ENCODE results near the gene HDAC10. TPM values are rescaled to one million over a fixed set of nuclear protein-coding genes. Genes with fewer than 3 reads are reported as not detected.
A peak's percentile ranks its signal among the peaks of the same experiment; 100 is the strongest.

HDAC10 gene
- total RNA-seq, 1 donor from 2014 or later, result 81.5 TPM

DNA sequence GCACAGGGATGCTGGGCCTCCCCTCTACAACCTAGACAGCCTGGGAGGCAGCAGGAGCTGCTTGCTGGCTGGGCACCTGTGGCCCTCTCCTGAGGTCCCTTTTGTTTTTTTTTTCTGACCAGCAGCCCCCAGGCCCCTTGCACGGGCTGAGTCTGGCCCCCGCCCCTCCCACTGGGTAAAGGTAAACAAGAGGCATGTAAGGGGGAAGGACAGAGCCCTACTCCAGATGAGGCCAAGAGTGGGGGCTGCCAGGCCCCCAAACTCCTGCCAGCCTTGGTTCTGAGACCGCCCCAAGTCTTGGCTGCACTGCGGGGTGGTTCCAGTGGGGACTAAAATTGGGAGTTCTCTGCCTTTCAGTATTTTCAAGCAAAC lies 47.2 kb upstream of the HDAC10 start:
- H3K36me3 Mint-ChIP-seq (ENCODE audit: insufficient read depth), result no peaks in the 10 kb centered on the region
- TF ChIP-seq, protein P1, sequence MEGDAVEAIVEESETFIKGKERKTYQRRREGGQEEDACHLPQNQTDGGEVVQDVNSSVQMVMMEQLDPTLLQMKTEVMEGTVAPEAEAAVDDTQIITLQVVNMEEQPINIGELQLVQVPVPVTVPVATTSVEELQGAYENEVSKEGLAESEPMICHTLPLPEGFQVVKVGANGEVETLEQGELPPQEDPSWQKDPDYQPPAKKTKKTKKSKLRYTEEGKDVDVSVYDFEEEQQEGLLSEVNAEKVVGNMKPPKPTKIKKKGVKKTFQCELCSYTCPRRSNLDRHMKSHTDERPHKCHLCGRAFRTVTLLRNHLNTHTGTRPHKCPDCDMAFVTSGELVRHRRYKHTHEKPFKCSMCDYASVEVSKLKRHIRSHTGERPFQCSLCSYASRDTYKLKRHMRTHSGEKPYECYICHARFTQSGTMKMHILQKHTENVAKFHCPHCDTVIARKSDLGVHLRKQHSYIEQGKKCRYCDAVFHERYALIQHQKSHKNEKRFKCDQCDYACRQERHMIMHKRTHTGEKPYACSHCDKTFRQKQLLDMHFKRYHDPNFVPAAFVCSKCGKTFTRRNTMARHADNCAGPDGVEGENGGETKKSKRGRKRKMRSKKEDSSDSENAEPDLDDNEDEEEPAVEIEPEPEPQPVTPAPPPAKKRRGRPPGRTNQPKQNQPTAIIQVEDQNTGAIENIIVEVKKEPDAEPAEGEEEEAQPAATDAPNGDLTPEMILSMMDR (IDR thresholded peaks at IDR 0.05; ENCODE audit: unreplicated experiment), result no peak
- H3K4me1 Mint-ChIP-seq (ENCODE audit: low read depth), result peaks cover 15% of the 10 kb centered on the region
- no peak overlapping the region for H3K27ac Mint-ChIP-seq
- no peaks in the 10 kb centered on the region for H3K27me3 Mint-ChIP-seq
- no peaks in the 10 kb centered on the region for H3K9me3 Mint-ChIP-seq (ENCODE audit: low read depth)
- DNase-seq (ENCODE audit: low spot score, unreplicated experiment), result no peak
- H3K4me3 Mint-ChIP-seq (ENCODE audit: low read depth), result no peak overlapping the region

- H3K36me3 Mint-ChIP-seq (ENCODE audit: insufficient read depth), result no peaks in the 10 kb centered on the region
- DNase-seq (ENCODE audit: low spot score, unreplicated experiment), result no peak
- TF ChIP-seq, protein P1 (IDR thresholded peaks at IDR 0.05; ENCODE audit: unreplicated experiment), result no peak
- H3K9me3 Mint-ChIP-seq (ENCODE audit: low read depth), result no peaks in the 10 kb centered on the region
- H3K4me3 Mint-ChIP-seq (ENCODE audit: low read depth), result no peak overlapping the region
- H3K4me1 Mint-ChIP-seq (ENCODE audit: low read depth), result peaks cover 19% of the 10 kb centered on the region
- no peaks in the 10 kb centered on the region for H3K27me3 Mint-ChIP-seq
- peak overlapping the region; percentile 85 for H3K27ac Mint-ChIP-seq
Observed at GRCh38 chr22:50297510-50298265, 46.6 kb upstream of the HDAC10 start.

- Mint-ChIP-seq H3K4me1 (ENCODE audit: low read depth) (peaks cover 21% of the 10 kb centered on the region), H3K4me3 (ENCODE audit: low read depth) (no peak overlapping the region), H3K9me3 (ENCODE audit: low read depth) (no peaks in the 10 kb centered on the region), H3K27me3 (no peaks in the 10 kb centered on the region), H3K27ac (peak overlapping the region; percentile 85), H3K36me3 (ENCODE audit: insufficient read depth) (peaks cover under 1% of the 10 kb centered on the region)
- TF ChIP-seq, protein P1 (IDR thresholded peaks at IDR 0.05; ENCODE audit: unreplicated experiment), result no peak
- no peak for DNase-seq (ENCODE audit: low spot score, unreplicated experiment)
Observed at GRCh38 chr22:50296658-50297490, 45.8 kb upstream of the HDAC10 start.

- TF ChIP-seq, protein P1 (IDR thresholded peaks at IDR 0.05; ENCODE audit: unreplicated experiment), result no peak
- Mint-ChIP-seq H3K27me3 (no peaks in the 10 kb centered on the region), H3K27ac (peak overlapping the region; percentile 74), H3K9me3 (ENCODE audit: low read depth) (no peaks in the 10 kb centered on the region), H3K4me1 (ENCODE audit: low read depth) (peaks cover 21% of the 10 kb centered on the region), H3K4me3 (ENCODE audit: low read depth) (no peak overlapping the region), H3K36me3 (ENCODE audit: insufficient read depth) (peaks cover 1% of the 10 kb centered on the region)
- no peak for DNase-seq (ENCODE audit: low spot score, unreplicated experiment)
Observed at GRCh38 chr22:50294319-50294656, 43.2 kb upstream of the HDAC10 start.

DNA sequence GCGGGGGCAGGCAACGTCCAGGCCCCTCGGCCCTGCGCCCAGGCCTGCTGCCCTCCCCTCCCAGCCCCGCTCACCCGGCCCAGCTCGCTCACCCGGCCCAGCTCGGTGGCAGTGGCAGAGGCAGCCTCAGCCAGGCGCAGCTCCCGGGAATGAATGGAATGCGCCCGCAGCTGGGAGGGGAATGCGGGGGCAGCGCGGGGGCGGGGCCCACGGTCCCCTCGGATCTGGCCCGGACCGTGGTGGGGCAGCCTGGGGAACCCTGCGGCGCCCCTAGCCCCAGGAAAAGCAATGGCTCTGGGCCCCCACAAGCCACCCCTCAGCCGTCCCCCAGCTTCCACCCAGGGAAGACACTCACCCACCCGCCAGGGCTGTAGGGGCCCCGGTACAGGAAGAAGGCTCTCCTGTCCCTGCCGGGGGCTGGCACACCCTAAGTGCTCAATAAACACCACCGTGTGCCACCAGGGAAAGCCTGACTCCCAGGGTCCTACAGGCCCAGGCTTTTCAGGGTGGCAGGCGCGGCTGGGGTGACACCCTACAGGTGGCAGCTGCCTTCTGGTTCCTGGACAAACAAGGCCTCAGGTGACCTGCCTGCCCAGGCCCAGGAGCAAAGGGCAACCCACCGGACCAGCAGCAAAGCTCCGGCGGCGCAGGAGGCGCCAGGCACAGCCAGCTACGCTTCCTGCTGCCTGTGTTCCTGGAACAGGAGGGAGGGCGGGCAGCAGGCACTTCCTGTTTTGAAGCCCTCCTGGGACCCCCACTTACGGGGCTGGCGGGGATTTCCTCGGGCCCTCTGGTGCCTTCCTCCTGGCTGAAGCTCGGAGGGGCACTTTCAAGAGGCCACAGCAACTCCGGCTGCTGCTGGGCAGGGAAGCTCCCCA lies 42.6 kb upstream of the HDAC10 start:
- peaks cover 1% of the 10 kb centered on the region for H3K36me3 Mint-ChIP-seq (ENCODE audit: insufficient read depth)
- TF ChIP-seq, protein P1 (IDR thresholded peaks at IDR 0.05; ENCODE audit: unreplicated experiment), result no peak
- peak overlapping the region; percentile 74 for H3K27ac Mint-ChIP-seq
- H3K9me3 Mint-ChIP-seq (ENCODE audit: low read depth), result no peaks in the 10 kb centered on the region
- H3K4me3 Mint-ChIP-seq (ENCODE audit: low read depth), result no peak overlapping the region
- H3K4me1 Mint-ChIP-seq (ENCODE audit: low read depth), result peaks cover 20% of the 10 kb centered on the region
- no peaks in the 10 kb centered on the region for H3K27me3 Mint-ChIP-seq
- DNase-seq (ENCODE audit: low spot score, unreplicated experiment), result peak; percentile 59
